Naive thymus-derived CD8-positive, alpha-beta T cell (primary cell): Measurements from ENCODE around the gene GNAT1. TPM values are rescaled to one million over a fixed set of nuclear protein-coding genes. Genes with fewer than 3 reads are reported as not detected.
"Not testable (repeated sequence)": the region's sequence is repeated elsewhere in the genome, so short reads cannot be mapped to it uniquely, and the experiment has no call there.

Source experiments
- ATAC-seq, 2 donors: fragments of 150-1000 bp; cut with Tn5 transposase in 1 of 2; sonication (Bioruptor Pico), chemical (Tn5 transposase) in 1 of 2; 1 replicate in 1 of 2; 2 replicates in 1 of 2; pipeline ENCODE4 v1.10.0; 2021; ENCODE audit warnings: mild to moderate bottlenecking in 2 of 2, moderate library complexity in 2 of 2
- POLR2A ChIA-PET: fragments of 350-600 bp; sonication (Branson Sonifier 250); formaldehyde crosslinking; loops from one replicate; lab custom pipeline; 2021; ENCODE audit warnings: antibody characterized with exemption; lab: Charles Lee
- DNase-seq, 10 donors: peaks; one replicate each; pipeline versions ENCODE4 v3.0.0 to v3.0.0-alpha.2; 2020 to 2022
- H3K27ac Mint-ChIP-seq, 10 donors: one replicate each; pipeline ENCODE4 v1.8.0; 2020 to 2022; ENCODE audit warnings: mild to moderate bottlenecking in 10 of 10, mixed read lengths in 10 of 10, moderate library complexity in 4 of 10, inconsistent platforms in 1 of 10
- H3K27me3 Mint-ChIP-seq, 5 donors: one replicate each; pipeline ENCODE4 v1.8.0; 2021 to 2022; ENCODE audit warnings: mixed read lengths in 5 of 5
- H3K36me3 Mint-ChIP-seq, 3 donors: one replicate each; pipeline ENCODE4 v1.8.0; 2020 to 2022; ENCODE audit warnings: mixed read lengths in 3 of 3, mild to moderate bottlenecking in 2 of 3, inconsistent platforms in 1 of 3
- H3K4me1 Mint-ChIP-seq, 4 donors: one replicate each; pipeline ENCODE4 v1.8.0; 2021 to 2022; ENCODE audit warnings: mixed read lengths in 4 of 4
- H3K4me3 Mint-ChIP-seq, 10 donors: one replicate each; pipeline ENCODE4 v1.8.0; 2020 to 2022; ENCODE audit warnings: mild to moderate bottlenecking in 10 of 10, mixed read lengths in 10 of 10, moderate library complexity in 6 of 10, inconsistent platforms in 1 of 10
- H3K9me3 Mint-ChIP-seq, 9 donors: one replicate each; pipeline ENCODE4 v1.8.0; 2020 to 2022; ENCODE audit warnings: mixed read lengths in 9 of 9, mild to moderate bottlenecking in 3 of 9, inconsistent platforms in 1 of 9, moderate library complexity in 1 of 9
- polyA plus RNA-seq, 3 donors: library from polyadenylated mRNA; unstranded; fragments of 300-500 nt; fragmentation: Illumina TruSeq; gene quantifications; one replicate each; pipeline ENCODE4 v1.2.3, GENCODE V29; 2021
- total RNA-seq, 8 experiments: library from RNA in 2 of 8; stranded (reverse) in 2 of 8; gene quantifications; one replicate each; pipeline ENCODE4 v1.2.3 and lab custom pipeline; 2021 to 2026

Gene GNAT1
- total and polyA plus RNA-seq, 5 experiments from 2014 or later: not detected

- Mint-ChIP-seq H3K4me1 (peaks cover 6 to 13% (median 6%) of the 10 kb centered on the region in 4 donors), H3K9me3 (no peaks in the 10 kb centered on the region), H3K4me3 (no peak overlapping the region), H3K27ac (peak overlapping the region in 1 of 10 donors; percentile 38), H3K27me3 (peaks cover 0 to 3% (median 0%) of the 10 kb centered on the region in 5 donors), H3K36me3 (no peaks in the 10 kb centered on the region)
- no peak for ATAC-seq
- no peak for DNase-seq
- POLR2A ChIA-PET: no interaction called here
Observed at GRCh38 chr3:50221411-50222168, 30.2 kb downstream of the GNAT1 start.

DNA sequence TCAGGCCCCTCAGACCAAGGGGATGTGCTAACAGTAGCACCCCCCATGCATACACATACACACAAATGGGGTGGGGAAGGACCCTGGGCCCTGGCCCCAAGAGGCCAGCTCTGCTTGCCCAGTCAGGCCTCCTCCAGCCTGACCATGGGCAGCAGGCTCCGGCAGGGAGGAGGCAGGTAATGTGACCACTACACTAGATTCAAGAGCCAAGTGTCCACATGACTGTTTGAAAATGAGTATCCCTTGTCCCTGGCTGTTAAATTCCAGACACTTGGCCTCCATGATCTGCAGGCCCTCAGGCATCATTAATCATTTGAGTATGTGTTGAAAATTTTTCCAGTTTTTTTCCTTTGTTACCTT, 30.7 kb downstream of the GNAT1 start:
- H3K27ac Mint-ChIP-seq: peak overlapping the region in 1 of 10 donors; percentile 38
- DNase-seq: no peak
- H3K36me3 Mint-ChIP-seq: no peaks in the 10 kb centered on the region
- no peaks in the 10 kb centered on the region for H3K9me3 Mint-ChIP-seq
- no peak overlapping the region for H3K4me3 Mint-ChIP-seq
- peaks cover 0 to 3% (median 0%) of the 10 kb centered on the region in 5 donors for H3K27me3 Mint-ChIP-seq
- POLR2A ChIA-PET: no interaction called here
- peaks cover 10 to 18% (median 12%) of the 10 kb centered on the region in 4 donors for H3K4me1 Mint-ChIP-seq
- ATAC-seq: no peak

GRCh38 chr3:50224639-50225038, 33.2 kb downstream of the GNAT1 start:
- Mint-ChIP-seq H3K36me3 (no peaks in the 10 kb centered on the region), H3K27me3 (peaks cover 0 to 3% (median 0%) of the 10 kb centered on the region in 5 donors), H3K9me3 (no peaks in the 10 kb centered on the region), H3K4me1 (peaks cover 18 to 33% (median 26%) of the 10 kb centered on the region in 4 donors), H3K27ac (peak overlapping the region in 1 of 10 donors; percentile 84), H3K4me3 (peak overlapping the region in 5 of 10 donors; percentile 15 to 90 (median 45))
- POLR2A ChIA-PET: interaction anchor here (1.2 to 4.5 kb wide), 2 partner anchors 31 to 102 kb away, joined by 3 to 48 read pairs; partner anchors contain the start of gene GNAT1
- DNase-seq (no peak), ATAC-seq (no peak)

- peak overlapping the region; percentile 82 to 96 (median 94) for H3K27ac Mint-ChIP-seq
- peaks cover 18 to 46% (median 26%) of the 10 kb centered on the region in 4 donors for H3K4me1 Mint-ChIP-seq
- ATAC-seq (peak; percentile 29 to 34), DNase-seq (peak in 3 of 10 donors; percentile 20 to 68 (median 45))
- peaks cover 0 to 3% (median 0%) of the 10 kb centered on the region in 5 donors for H3K27me3 Mint-ChIP-seq
- H3K4me3 Mint-ChIP-seq: peak overlapping the region; percentile 83 to 99 (median 95)
- POLR2A ChIA-PET: interaction anchor here (0.6 to 6.1 kb wide), 12 partner anchors 10 to 1109 kb away, joined by 3 to 82 read pairs (median 8); partner anchors contain the start of genes GNAI2, GNAT1 and RBM5
- H3K9me3 Mint-ChIP-seq: no peaks in the 10 kb centered on the region
- H3K36me3 Mint-ChIP-seq: no peaks in the 10 kb centered on the region
Observed at GRCh38 chr3:50226888-50227389, 35.5 kb downstream of the GNAT1 start.

- Mint-ChIP-seq H3K4me3 (peak overlapping the region; percentile 90 to 99 (median 95)), H3K4me1 (peaks cover 21 to 50% (median 27%) of the 10 kb centered on the region in 4 donors), H3K27me3 (peaks cover 0 to 3% (median 0%) of the 10 kb centered on the region in 5 donors), H3K36me3 (no peaks in the 10 kb centered on the region), H3K27ac (peak overlapping the region; percentile 88 to 96 (median 95)), H3K9me3 (no peaks in the 10 kb centered on the region)
- DNase-seq (peak; percentile 85 to 94 (median 92)), ATAC-seq (peak; percentile 83 to 84)
- POLR2A ChIA-PET: interaction anchor here (0.6 to 6.1 kb wide), 14 partner anchors 10 to 1685 kb away, joined by 3 to 82 read pairs (median 8); partner anchors contain the start of genes GNAI2, GNAT1, IFRD2 and RBM5
Observed at GRCh38 chr3:50227390-50228183, 36.2 kb downstream of the GNAT1 start.

DNA sequence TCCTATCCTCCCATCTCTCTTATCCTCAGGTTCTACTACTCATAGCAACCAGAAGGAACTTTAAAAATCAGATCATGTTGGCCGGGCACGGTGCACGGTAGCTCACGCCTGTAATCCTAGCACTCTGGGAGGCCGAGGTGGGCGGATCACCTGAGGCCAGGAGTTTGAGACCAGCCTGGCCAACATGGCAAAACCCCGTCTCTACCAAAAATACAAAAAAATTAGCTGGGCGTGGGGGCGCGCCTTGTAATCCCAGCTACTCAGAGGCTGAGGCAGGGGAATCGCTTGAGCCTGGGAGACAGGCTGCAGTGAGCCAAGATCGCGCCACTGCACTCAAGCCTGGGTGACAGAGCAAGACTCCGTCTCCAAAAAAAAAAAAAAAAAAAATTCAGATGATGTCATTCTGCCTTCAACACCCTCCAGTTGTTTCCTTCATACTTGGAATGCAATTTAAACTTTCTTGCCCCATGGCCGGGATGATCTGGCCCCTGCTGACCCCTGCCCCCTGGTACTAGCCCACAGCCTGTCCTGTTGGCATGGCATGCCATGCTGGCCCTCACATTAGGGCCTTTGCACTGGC, 36.9 kb downstream of the GNAT1 start:
- ATAC-seq, H3K27me3 Mint-ChIP-seq, H3K36me3 Mint-ChIP-seq, H3K9me3 Mint-ChIP-seq, DNase-seq: not testable (repeated sequence)
- POLR2A ChIA-PET: interaction anchor here (0.7 to 6.1 kb wide), 13 partner anchors 9 to 1686 kb away, joined by 3 to 82 read pairs (median 6); partner anchors contain the start of genes GNAI2, GNAT1, HYAL3 and IFRD2
- peaks cover 22 to 53% (median 32%) of the 10 kb centered on the region in 4 donors for H3K4me1 Mint-ChIP-seq
- H3K4me3 Mint-ChIP-seq: peak overlapping the region; percentile 90 to 99 (median 93)
- H3K27ac Mint-ChIP-seq: peak overlapping the region; percentile 88 to 96 (median 94)

GRCh38 chr3:50229490-50229889, 38.1 kb downstream of the GNAT1 start:
- ATAC-seq: no peak
- no peaks in the 10 kb centered on the region for H3K27me3 Mint-ChIP-seq
- H3K27ac Mint-ChIP-seq: peak overlapping the region in 2 of 10 donors; percentile 13 to 37
- H3K9me3 Mint-ChIP-seq: no peaks in the 10 kb centered on the region
- peaks cover 23 to 58% (median 33%) of the 10 kb centered on the region in 4 donors for H3K4me1 Mint-ChIP-seq
- no peak for DNase-seq
- H3K36me3 Mint-ChIP-seq: no peaks in the 10 kb centered on the region
- H3K4me3 Mint-ChIP-seq: peak overlapping the region in 7 of 10 donors; percentile 12 to 57 (median 33)
- POLR2A ChIA-PET: interaction anchor here (1.6 to 6.1 kb wide), 5 partner anchors 8 to 70 kb away, joined by 6 to 82 read pairs (median 50); partner anchors contain the start of genes GNAI2, HYAL3, IFRD2 and NAA80

DNA sequence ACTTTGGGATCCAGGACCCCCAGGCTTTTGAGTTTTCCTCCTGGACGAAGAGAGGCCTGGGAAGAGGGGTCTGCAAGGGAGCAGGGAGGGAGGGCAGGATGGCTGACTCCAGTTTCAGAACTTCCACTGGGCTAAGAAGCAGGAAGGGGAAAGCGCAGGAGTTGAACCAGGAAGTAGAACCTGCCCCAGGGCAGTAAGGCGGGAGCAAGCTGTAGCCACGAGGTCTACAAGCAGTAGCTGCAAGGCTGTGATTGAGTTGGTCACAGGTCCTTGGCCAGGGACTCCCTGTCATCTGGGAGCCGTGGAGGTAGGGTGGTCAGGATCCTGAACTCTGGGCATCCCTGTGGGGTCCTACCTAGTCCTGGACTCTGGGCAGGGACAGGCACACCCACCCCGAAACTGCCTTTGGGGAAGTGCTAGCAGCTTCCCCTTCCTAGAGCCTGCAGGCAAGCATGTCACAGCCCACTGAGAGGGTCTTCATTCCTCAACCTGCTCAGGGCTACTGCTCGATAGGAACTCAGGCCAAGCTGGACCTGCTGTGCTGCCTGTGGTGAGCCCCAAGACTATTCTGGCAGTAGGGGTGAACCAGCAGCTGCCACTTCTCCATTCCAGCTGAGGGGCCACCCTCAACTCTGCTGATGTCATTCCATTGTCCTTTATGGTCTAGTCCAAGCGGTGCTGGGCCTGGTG, 38.8 kb downstream of the GNAT1 start:
- Mint-ChIP-seq H3K27ac (no peak overlapping the region), H3K27me3 (no peaks in the 10 kb centered on the region), H3K9me3 (no peaks in the 10 kb centered on the region), H3K4me1 (peaks cover 20 to 61% (median 33%) of the 10 kb centered on the region in 4 donors), H3K4me3 (peak overlapping the region in 1 of 10 donors; percentile 34), H3K36me3 (no peaks in the 10 kb centered on the region)
- POLR2A ChIA-PET: interaction anchor here (0.6 to 6.1 kb wide), 8 partner anchors 7 to 887 kb away, joined by 3 to 82 read pairs (median 6); partner anchors contain the start of genes GNAI2 and IFRD2
- ATAC-seq (no peak), DNase-seq (no peak)

DNA sequence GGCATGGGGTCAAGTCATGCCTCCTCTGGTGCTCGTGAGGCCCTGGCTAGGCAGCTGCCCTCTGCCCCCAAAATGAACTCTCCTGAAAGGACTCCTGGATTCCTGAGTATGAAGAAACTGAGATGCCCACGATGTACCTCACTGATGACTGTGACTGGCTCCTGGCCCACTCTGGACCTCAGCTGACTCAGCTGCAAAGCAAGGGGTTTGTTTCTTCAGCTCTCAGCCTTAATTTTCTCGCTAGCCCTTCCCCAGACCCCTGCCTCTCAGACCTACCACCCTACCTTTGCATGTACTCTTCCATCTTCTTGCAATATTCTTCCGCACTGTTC, 39.4 kb downstream of the GNAT1 start:
- no peak for ATAC-seq
- H3K27me3 Mint-ChIP-seq: no peaks in the 10 kb centered on the region
- H3K4me3 Mint-ChIP-seq: peak overlapping the region in 1 of 10 donors; percentile 2
- no peaks in the 10 kb centered on the region for H3K36me3 Mint-ChIP-seq
- DNase-seq: no peak
- POLR2A ChIA-PET: interaction anchor here (0.6 to 6.1 kb wide), 6 partner anchors 11 to 887 kb away, joined by 3 to 50 read pairs (median 4); partner anchors contain the start of gene IFRD2
- peak overlapping the region in 2 of 10 donors; percentile 68 to 83 for H3K27ac Mint-ChIP-seq
- H3K9me3 Mint-ChIP-seq: no peaks in the 10 kb centered on the region
- H3K4me1 Mint-ChIP-seq: peaks cover 21 to 63% (median 37%) of the 10 kb centered on the region in 4 donors

DNA sequence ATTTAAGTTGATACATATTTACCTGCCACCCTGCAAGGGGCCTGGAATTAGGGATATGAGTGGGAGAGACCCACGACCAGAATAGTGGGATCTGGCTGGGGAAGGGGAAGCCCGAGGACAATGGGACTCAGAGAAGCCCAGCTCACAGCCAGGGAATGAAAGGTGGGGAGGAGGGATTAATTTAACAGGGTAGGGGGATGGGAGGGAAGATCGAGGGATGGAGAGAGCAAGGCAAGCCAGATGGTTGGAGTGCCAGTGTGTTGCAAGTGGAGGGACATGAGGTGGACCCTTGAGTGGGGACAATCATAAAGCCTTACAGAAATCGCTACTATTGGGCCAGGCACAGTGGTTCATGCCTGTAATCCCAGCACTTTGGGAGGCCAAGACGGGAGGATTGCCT, 40.2 kb downstream of the GNAT1 start:
- no peak for ATAC-seq
- POLR2A ChIA-PET: interaction anchor here (1.3 to 6.1 kb wide), 3 partner anchors 11 to 61 kb away, joined by 4 to 50 read pairs (median 6); partner anchors contain the start of gene IFRD2
- H3K4me1 Mint-ChIP-seq: peaks cover 19 to 58% (median 34%) of the 10 kb centered on the region in 4 donors

GRCh38 chr3:50232303-50232702, 40.9 kb downstream of the GNAT1 start:
- POLR2A ChIA-PET: interaction anchor here (0.8 to 6.1 kb wide), 3 partner anchors 10 to 105 kb away, joined by 3 to 50 read pairs (median 6); no protein-coding TSS in a partner anchor
- Mint-ChIP-seq H3K27me3 (no peaks in the 10 kb centered on the region), H3K4me3 (no peak overlapping the region), H3K27ac (peak overlapping the region in 1 of 10 donors; percentile 74), H3K36me3 (no peaks in the 10 kb centered on the region), H3K4me1 (peaks cover 17 to 52% (median 31%) of the 10 kb centered on the region in 4 donors), H3K9me3 (no peaks in the 10 kb centered on the region)
- DNase-seq (no peak), ATAC-seq (no peak)

More for the DNA sequence above, 40.2 kb downstream of the GNAT1 start:
- DNase-seq: no peak
- no peak overlapping the region for H3K4me3 Mint-ChIP-seq
- H3K27ac Mint-ChIP-seq: peak overlapping the region in 2 of 10 donors; percentile 38 to 53
- no peaks in the 10 kb centered on the region for H3K27me3 Mint-ChIP-seq
- no peaks in the 10 kb centered on the region for H3K9me3 Mint-ChIP-seq
- no peaks in the 10 kb centered on the region for H3K36me3 Mint-ChIP-seq
